ENCODE results near the gene TRPV2.

GRCh38 chr17:16429083-16429482, 13.7 kb downstream of the TRPV2 start:
- TF ChIP-seq YY1 (IDR thresholded peaks at IDR 0.05; ENCODE audit: insufficient read depth, insufficient read length) = no peak
- no peak for TF ChIP-seq SUZ12 (IDR thresholded peaks at IDR 0.05; ENCODE audit: extremely low read depth, insufficient read depth, insufficient read length)

All from NT2/D1 (cell line).